Upper lobe of left lung (tissue), 4 donors: ENCODE measurements around the gene SMARCD2.
A peak's percentile ranks its signal among the peaks of the same experiment; 100 is the strongest.
"Not testable (repeated sequence)": the region's sequence is repeated elsewhere in the genome, so short reads cannot be mapped to it uniquely, and the experiment has no call there.

Source experiments
- POLR2A ChIP-seq, 4 donors: fragments of 450-650 bp; IDR thresholded peaks; one replicate each; pipeline ENCODE4 v1.5.1; 2016 to 2017; ENCODE audit warnings: antibody characterized with exemption in 4 of 4, mild to moderate bottlenecking in 2 of 4
- POLR2AphosphoS5 ChIP-seq, 2 donors: sonication (generic); formaldehyde crosslinking; IDR thresholded peaks; one replicate each; pipeline ENCODE4 v1.5.1; 2017; ENCODE audit warnings: antibody characterized with exemption in 2 of 2
- TF ChIP-seq, protein P1 (sequence below), 6 experiments: fragments of 450-650 bp in 4 of 6; fragments of 200-600 bp in 2 of 6; sonication (generic) in 2 of 6; IDR thresholded peaks; one replicate each; pipeline ENCODE4 v1.5.1; 2016 to 2019; ENCODE audit warnings: antibody characterized with exemption in 6 of 6

DNA sequence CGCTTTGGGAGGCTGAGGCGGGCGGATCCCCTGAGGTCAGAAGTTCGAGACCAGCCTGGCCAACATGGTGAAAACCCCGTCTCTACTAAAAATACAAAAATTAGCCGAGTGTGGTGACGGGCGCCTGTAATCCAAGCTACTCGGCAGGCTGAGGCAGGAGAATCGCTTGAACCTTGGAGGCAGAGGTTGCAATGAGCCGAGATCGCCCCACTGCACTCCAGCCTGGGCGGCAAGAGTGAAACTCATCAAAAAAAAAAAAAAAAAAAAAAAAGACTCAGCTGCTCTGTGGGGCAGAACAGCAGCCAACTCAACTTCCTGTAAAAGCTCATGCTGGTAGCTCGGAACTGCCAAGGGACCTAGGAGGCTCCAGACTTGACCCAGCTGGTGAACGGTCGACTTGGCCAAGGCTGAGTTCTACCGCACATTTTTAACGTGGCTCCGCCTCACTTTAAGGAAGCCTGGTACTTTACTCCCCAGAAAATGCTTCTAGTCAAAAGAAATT is 953 bp upstream of the SMARCD2 start:
- TF ChIP-seq, protein P1, sequence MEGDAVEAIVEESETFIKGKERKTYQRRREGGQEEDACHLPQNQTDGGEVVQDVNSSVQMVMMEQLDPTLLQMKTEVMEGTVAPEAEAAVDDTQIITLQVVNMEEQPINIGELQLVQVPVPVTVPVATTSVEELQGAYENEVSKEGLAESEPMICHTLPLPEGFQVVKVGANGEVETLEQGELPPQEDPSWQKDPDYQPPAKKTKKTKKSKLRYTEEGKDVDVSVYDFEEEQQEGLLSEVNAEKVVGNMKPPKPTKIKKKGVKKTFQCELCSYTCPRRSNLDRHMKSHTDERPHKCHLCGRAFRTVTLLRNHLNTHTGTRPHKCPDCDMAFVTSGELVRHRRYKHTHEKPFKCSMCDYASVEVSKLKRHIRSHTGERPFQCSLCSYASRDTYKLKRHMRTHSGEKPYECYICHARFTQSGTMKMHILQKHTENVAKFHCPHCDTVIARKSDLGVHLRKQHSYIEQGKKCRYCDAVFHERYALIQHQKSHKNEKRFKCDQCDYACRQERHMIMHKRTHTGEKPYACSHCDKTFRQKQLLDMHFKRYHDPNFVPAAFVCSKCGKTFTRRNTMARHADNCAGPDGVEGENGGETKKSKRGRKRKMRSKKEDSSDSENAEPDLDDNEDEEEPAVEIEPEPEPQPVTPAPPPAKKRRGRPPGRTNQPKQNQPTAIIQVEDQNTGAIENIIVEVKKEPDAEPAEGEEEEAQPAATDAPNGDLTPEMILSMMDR (IDR thresholded peaks at IDR 0.05): not testable (repeated sequence)
- peak; percentile 21 to 35 for TF ChIP-seq POLR2AphosphoS5 (IDR thresholded peaks at IDR 0.05)
- TF ChIP-seq POLR2A (IDR thresholded peaks at IDR 0.05): not testable (repeated sequence)
